ENCODE measurements around the gene VAV2.

Gene VAV2

DNA sequence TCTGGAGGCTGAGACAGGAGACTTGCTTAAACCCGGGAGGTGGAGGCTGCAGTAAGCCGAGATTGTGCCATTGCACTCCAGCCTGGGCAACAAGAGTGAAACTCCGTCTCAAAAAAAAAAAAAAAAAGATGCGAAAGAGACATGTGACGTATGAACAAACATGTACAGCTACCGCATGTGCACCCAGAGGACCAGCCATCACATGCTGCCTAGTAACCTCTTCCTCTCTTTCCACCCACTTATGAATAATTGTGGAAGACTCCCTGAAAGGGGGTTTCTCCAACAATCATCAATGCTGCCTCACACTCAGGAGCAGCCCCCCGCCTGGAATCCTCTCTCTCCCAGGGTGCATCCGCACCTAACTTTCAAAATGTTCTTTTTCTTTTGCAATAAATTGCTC is 256.2 kb downstream of the VAV2 start:
- no peak overlapping the region for H4K8ac ChIP-seq (ENCODE audit: low read depth, low read length)
- H2BK5ac ChIP-seq (ENCODE audit: low read length) = no peak overlapping the region
- WGBS, 2 donors (ENCODE audit: extremely low coverage in 2 of 2, insufficient read length in 2 of 2, insufficient replicate concordance in 1 of 2) = no CpG with 5 or more reads among the region's 8 CpGs
- no peak overlapping the region for H3K4me2 ChIP-seq (ENCODE audit: insufficient read depth, low read length, poor library complexity, severe bottlenecking)
- no peak overlapping the region for H4K91ac ChIP-seq (ENCODE audit: low read depth, low read length, poor library complexity)
- H3K4me1 ChIP-seq (ENCODE audit: control insufficient read depth in 2 of 2, insufficient read depth in 1 of 2, low read depth in 1 of 2, low read length in 2 of 2) = peaks cover 8 to 16% of the 10 kb centered on the region in 2 donors
- H2AFZ ChIP-seq (ENCODE audit: low read length) = no peak overlapping the region
- no peak for DNase-seq (ENCODE audit: low spot score)
- H3K36me3 ChIP-seq (replicated peaks in 1 of 2; ENCODE audit: control insufficient read depth in 2 of 2, insufficient read depth in 2 of 2, low read length in 2 of 2) = no peaks in the 10 kb centered on the region
- no peak overlapping the region for H3K9ac ChIP-seq (ENCODE audit: low read depth, low read length, poor library complexity)
- H2BK12ac ChIP-seq (ENCODE audit: low read length) = no peak overlapping the region
- H3K27me3 ChIP-seq (ENCODE audit: control insufficient read depth in 3 of 3, insufficient read depth in 3 of 3, low read depth in 1 of 3, low read length in 3 of 3) = peaks cover 0 to 4% (median 0%) of the 10 kb centered on the region in 3 experiments
- H3K4ac ChIP-seq (ENCODE audit: low read length) = no peak overlapping the region
- no peaks in the 10 kb centered on the region for H3K79me1 ChIP-seq (ENCODE audit: low read depth, low read length)
- H3K18ac ChIP-seq (ENCODE audit: low read length) = no peak overlapping the region
- no peak overlapping the region for H3K4me3 ChIP-seq (ENCODE audit: low read length in 2 of 2)
- no peak overlapping the region for H2BK120ac ChIP-seq (ENCODE audit: low read depth, low read length)
- no peak overlapping the region for H2BK15ac ChIP-seq (ENCODE audit: low read length)
- H3K23ac ChIP-seq (ENCODE audit: low read depth, low read length, poor library complexity) = no peak overlapping the region
- H3K14ac ChIP-seq (ENCODE audit: low read length) = no peak overlapping the region
- no peak overlapping the region for H2AK5ac ChIP-seq (ENCODE audit: low read depth, low read length)
- H3K9me3 ChIP-seq (replicated peaks in 1 of 2; ENCODE audit: control insufficient read depth in 2 of 2, insufficient read depth in 1 of 2, low read depth in 1 of 2, low read length in 2 of 2) = no peaks in the 10 kb centered on the region
- H3K27ac ChIP-seq (replicated peaks; ENCODE audit: low read length) = no peak overlapping the region

DNA sequence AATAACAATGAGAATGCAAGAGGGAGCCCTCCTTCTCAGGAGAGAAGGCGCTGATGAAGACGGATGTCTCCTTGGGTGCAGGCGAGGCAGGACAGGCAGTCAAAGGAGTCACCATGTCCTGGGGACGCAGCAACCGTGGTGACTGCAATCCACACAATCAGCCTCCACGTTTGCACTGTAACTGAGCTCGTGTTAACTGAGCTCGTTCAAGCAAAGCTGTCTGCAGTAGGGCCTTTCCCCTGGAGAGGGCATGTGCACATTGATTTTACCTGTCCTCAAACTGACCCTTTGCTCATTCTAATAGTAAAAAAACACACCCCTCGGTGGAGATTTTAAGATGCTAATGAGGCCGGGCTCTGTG is 256.7 kb downstream of the VAV2 start:
- Histone ChIP-seq H3K36me3 (replicated peaks in 1 of 2; ENCODE audit: control insufficient read depth in 2 of 2, insufficient read depth in 2 of 2, low read length in 2 of 2) (no peaks in the 10 kb centered on the region), H3K27ac (replicated peaks; ENCODE audit: low read length) (no peak overlapping the region), H3K18ac (ENCODE audit: low read length) (no peak overlapping the region), H2BK5ac (ENCODE audit: low read length) (no peak overlapping the region), H2AK5ac (ENCODE audit: low read depth, low read length) (no peak overlapping the region), H3K9ac (ENCODE audit: low read depth, low read length, poor library complexity) (no peak overlapping the region), H3K27me3 (ENCODE audit: control insufficient read depth in 3 of 3, insufficient read depth in 3 of 3, low read depth in 1 of 3, low read length in 3 of 3) (no peaks in the 10 kb centered on the region), H3K4me1 (ENCODE audit: control insufficient read depth in 2 of 2, insufficient read depth in 1 of 2, low read depth in 1 of 2, low read length in 2 of 2) (peaks cover 8 to 16% of the 10 kb centered on the region in 2 donors), H3K23ac (ENCODE audit: low read depth, low read length, poor library complexity) (no peak overlapping the region), H2BK120ac (ENCODE audit: low read depth, low read length) (no peak overlapping the region), H2BK12ac (ENCODE audit: low read length) (no peak overlapping the region), H3K4me3 (ENCODE audit: low read length in 2 of 2) (no peak overlapping the region), H4K8ac (ENCODE audit: low read depth, low read length) (no peak overlapping the region), H2AFZ (ENCODE audit: low read length) (no peak overlapping the region), H2BK15ac (ENCODE audit: low read length) (no peak overlapping the region), H3K14ac (ENCODE audit: low read length) (no peak overlapping the region), H4K91ac (ENCODE audit: low read depth, low read length, poor library complexity) (no peak overlapping the region), H3K4me2 (ENCODE audit: insufficient read depth, low read length, poor library complexity, severe bottlenecking) (no peak overlapping the region), H3K4ac (ENCODE audit: low read length) (no peak overlapping the region), H3K79me1 (ENCODE audit: low read depth, low read length) (no peaks in the 10 kb centered on the region), H3K9me3 (replicated peaks in 1 of 2; ENCODE audit: control insufficient read depth in 2 of 2, insufficient read depth in 1 of 2, low read depth in 1 of 2, low read length in 2 of 2) (no peaks in the 10 kb centered on the region)
- no CpG with 5 or more reads among the region's 10 CpGs for WGBS, 2 donors (ENCODE audit: extremely low coverage in 2 of 2, insufficient read length in 2 of 2, insufficient replicate concordance in 1 of 2)
- no peak for DNase-seq (ENCODE audit: low spot score)

DNA sequence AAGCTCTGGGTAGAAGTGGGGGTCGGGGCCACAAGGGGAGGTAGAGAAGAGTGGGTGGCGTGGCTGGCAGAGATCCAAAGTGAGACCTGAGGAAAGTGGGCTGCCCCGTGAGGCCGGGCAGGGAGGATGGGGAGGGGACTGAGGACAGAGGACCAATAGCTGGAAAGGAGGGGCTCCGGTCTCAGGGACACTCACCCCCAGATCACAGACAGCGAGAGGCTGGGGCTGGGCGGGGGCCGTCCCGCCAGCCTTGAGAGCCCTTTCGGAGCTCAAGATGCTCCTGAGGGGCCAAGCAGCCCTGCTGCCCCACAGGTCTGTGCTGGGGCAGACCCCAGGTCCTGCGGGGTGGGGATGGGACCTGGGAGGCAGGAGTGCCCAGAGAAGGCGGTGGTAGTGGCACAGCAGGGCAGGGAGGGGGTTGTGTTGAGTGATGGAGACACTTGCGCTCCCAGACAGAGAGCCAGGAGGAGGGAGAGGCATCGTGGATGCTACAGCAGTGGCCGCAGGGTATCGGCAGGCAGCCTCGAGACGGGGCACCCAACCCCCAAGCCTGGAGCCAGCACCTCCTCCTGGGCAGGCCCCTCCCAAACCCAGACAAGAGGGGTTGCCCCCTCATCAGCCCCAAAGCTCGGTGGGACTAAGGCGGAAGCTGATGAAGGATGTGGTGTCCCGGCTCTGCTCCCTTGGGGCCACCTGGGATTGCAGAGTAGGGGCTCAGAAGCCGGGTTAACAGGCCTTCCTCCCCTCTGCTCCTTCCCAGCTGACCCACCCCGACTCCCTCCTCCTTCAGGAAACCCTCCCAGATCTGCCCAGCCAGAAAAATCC is 257.3 kb downstream of the VAV2 start:
- Histone ChIP-seq H3K4me3 (ENCODE audit: low read length in 2 of 2) (no peak overlapping the region), H3K36me3 (replicated peaks in 1 of 2; ENCODE audit: control insufficient read depth in 2 of 2, insufficient read depth in 2 of 2, low read length in 2 of 2) (no peaks in the 10 kb centered on the region), H3K4me2 (ENCODE audit: insufficient read depth, low read length, poor library complexity, severe bottlenecking) (no peak overlapping the region), H2AK5ac (ENCODE audit: low read depth, low read length) (peak overlapping the region; percentile 96), H3K27me3 (ENCODE audit: control insufficient read depth in 3 of 3, insufficient read depth in 3 of 3, low read depth in 1 of 3, low read length in 3 of 3) (no peaks in the 10 kb centered on the region), H3K23ac (ENCODE audit: low read depth, low read length, poor library complexity) (no peak overlapping the region), H3K9ac (ENCODE audit: low read depth, low read length, poor library complexity) (no peak overlapping the region), H3K27ac (replicated peaks; ENCODE audit: low read length) (no peak overlapping the region), H2BK15ac (ENCODE audit: low read length) (peak overlapping the region; percentile 94), H2BK120ac (ENCODE audit: low read depth, low read length) (peak overlapping the region; percentile 5), H2BK5ac (ENCODE audit: low read length) (no peak overlapping the region), H3K18ac (ENCODE audit: low read length) (peak overlapping the region; percentile 67), H4K91ac (ENCODE audit: low read depth, low read length, poor library complexity) (no peak overlapping the region), H2BK12ac (ENCODE audit: low read length) (no peak overlapping the region), H3K4ac (ENCODE audit: low read length) (peak overlapping the region; percentile 39), H2AFZ (ENCODE audit: low read length) (no peak overlapping the region), H3K9me3 (replicated peaks in 1 of 2; ENCODE audit: control insufficient read depth in 2 of 2, insufficient read depth in 1 of 2, low read depth in 1 of 2, low read length in 2 of 2) (no peaks in the 10 kb centered on the region), H4K8ac (ENCODE audit: low read depth, low read length) (no peak overlapping the region), H3K4me1 (ENCODE audit: control insufficient read depth in 2 of 2, insufficient read depth in 1 of 2, low read depth in 1 of 2, low read length in 2 of 2) (peaks cover 8 to 16% of the 10 kb centered on the region in 2 donors), H3K79me1 (ENCODE audit: low read depth, low read length) (no peaks in the 10 kb centered on the region), H3K14ac (ENCODE audit: low read length) (peak overlapping the region; percentile 38)
- no CpG with 5 or more reads among the region's 23 CpGs for WGBS, 2 donors (ENCODE audit: extremely low coverage in 2 of 2, insufficient read length in 2 of 2, insufficient replicate concordance in 1 of 2)
- DNase-seq (ENCODE audit: low spot score) = no peak

DNA sequence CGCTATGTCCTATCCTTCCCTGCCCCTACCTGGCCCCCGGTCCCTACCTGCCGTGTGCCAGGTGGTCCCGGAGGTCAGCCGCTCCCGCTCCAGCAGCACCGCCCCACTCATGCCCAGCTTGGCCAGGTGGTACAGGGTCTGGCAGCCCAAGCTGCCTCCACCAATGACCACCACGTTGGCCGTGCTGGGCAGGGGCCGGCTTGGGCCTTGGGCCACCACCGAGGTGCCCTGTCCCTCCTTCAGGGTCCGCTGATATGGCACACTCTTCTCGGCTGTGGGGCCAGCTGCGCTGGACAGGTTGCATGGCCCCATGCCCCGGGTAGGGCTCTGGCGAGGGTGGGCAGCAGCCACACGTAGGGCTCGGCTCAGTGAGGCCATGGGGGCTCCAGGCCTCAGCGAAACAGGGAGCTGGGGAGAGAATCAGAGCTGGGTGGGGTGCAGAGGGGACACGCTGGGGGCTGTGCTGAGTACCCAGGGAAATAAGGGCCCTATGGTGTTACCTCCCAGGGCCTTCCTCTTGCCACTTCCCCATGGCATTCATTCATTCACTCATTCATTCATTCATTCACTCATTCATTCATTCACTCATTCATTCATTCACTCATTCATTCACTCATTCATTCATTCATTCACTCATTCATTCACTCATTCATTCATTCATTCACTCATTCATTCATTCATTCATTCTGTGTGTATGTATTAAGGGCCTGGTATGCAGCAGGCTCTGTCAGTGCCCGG is 258.2 kb downstream of the VAV2 start:
- Histone ChIP-seq H3K14ac (ENCODE audit: low read length) (no peak overlapping the region), H3K79me1 (ENCODE audit: low read depth, low read length) (no peaks in the 10 kb centered on the region), H3K4me3 (ENCODE audit: low read length in 2 of 2) (peak overlapping the region in 1 of 2 donors; percentile 57), H2AFZ (ENCODE audit: low read length) (no peak overlapping the region), H3K4me1 (ENCODE audit: control insufficient read depth in 2 of 2, insufficient read depth in 1 of 2, low read depth in 1 of 2, low read length in 2 of 2) (peaks cover 8 to 16% of the 10 kb centered on the region in 2 donors), H2BK15ac (ENCODE audit: low read length) (peak overlapping the region; percentile 94), H3K9me3 (replicated peaks in 1 of 2; ENCODE audit: control insufficient read depth in 2 of 2, insufficient read depth in 1 of 2, low read depth in 1 of 2, low read length in 2 of 2) (no peaks in the 10 kb centered on the region), H2AK5ac (ENCODE audit: low read depth, low read length) (peak overlapping the region; percentile 53), H3K27me3 (ENCODE audit: control insufficient read depth in 3 of 3, insufficient read depth in 3 of 3, low read depth in 1 of 3, low read length in 3 of 3) (no peaks in the 10 kb centered on the region), H2BK12ac (ENCODE audit: low read length) (no peak overlapping the region), H4K8ac (ENCODE audit: low read depth, low read length) (no peak overlapping the region), H3K36me3 (replicated peaks in 1 of 2; ENCODE audit: control insufficient read depth in 2 of 2, insufficient read depth in 2 of 2, low read length in 2 of 2) (no peaks in the 10 kb centered on the region), H3K27ac (replicated peaks; ENCODE audit: low read length) (no peak overlapping the region), H4K91ac (ENCODE audit: low read depth, low read length, poor library complexity) (no peak overlapping the region), H3K4ac (ENCODE audit: low read length) (no peak overlapping the region), H2BK120ac (ENCODE audit: low read depth, low read length) (peak overlapping the region; percentile 5), H2BK5ac (ENCODE audit: low read length) (no peak overlapping the region), H3K18ac (ENCODE audit: low read length) (peak overlapping the region; percentile 52), H3K9ac (ENCODE audit: low read depth, low read length, poor library complexity) (no peak overlapping the region), H3K4me2 (ENCODE audit: insufficient read depth, low read length, poor library complexity, severe bottlenecking) (no peak overlapping the region), H3K23ac (ENCODE audit: low read depth, low read length, poor library complexity) (peak overlapping the region; percentile 5)
- no peak for DNase-seq (ENCODE audit: low spot score)
- WGBS, 2 donors (ENCODE audit: extremely low coverage in 2 of 2, insufficient read length in 2 of 2, insufficient replicate concordance in 1 of 2) = no CpG with 5 or more reads among the region's 21 CpGs

All from neuronal stem cell (in vitro differentiated cells).